Activated B cell treated with CpG ODN at 0.5 μM for 24 hours (primary cell): Measurements from ENCODE around the gene ARHGAP21. TPM values are rescaled to one million over a fixed set of nuclear protein-coding genes. Genes with fewer than 3 reads are reported as not detected.
"Not testable (repeated sequence)": the region's sequence is repeated elsewhere in the genome, so short reads cannot be mapped to it uniquely, and the experiment has no call there.

Source experiments
- ATAC-seq: fragments of 200-7000 bp; cut with Tn5 transposase; one replicate; pipeline ENCODE4 v1.10.0; 2021; ENCODE audit warnings: low read depth, mild to moderate bottlenecking, moderate library complexity
- CTCF ChIA-PET: fragments of 350-600 bp; sonication (Branson Sonifier 250); formaldehyde crosslinking; loops from one replicate; lab custom pipeline; 2021; ENCODE audit warnings: antibody characterized with exemption; lab: Charles Lee
- POLR2A ChIA-PET: fragments of 350-600 bp; sonication (Branson Sonifier 250); formaldehyde crosslinking; loops from one replicate; lab custom pipeline; 2021; ENCODE audit warnings: antibody characterized with exemption; lab: Charles Lee
- DNase-seq: peaks from one replicate; pipeline ENCODE4 v3.0.0; 2022
- H3K27ac Mint-ChIP-seq: one replicate; pipeline ENCODE4 v1.8.0; 2020; ENCODE audit warnings: mixed read lengths
- H3K27me3 Mint-ChIP-seq: one replicate; pipeline ENCODE4 v1.8.0; 2021; ENCODE audit warnings: mixed read lengths
- H3K36me3 Mint-ChIP-seq: one replicate; pipeline ENCODE4 v1.8.0; 2021; ENCODE audit warnings: low read depth, mixed read lengths
- H3K4me1 Mint-ChIP-seq: one replicate; pipeline ENCODE4 v1.8.0; 2021; ENCODE audit warnings: mixed read lengths
- H3K4me3 Mint-ChIP-seq: one replicate; pipeline ENCODE4 v1.8.0; 2020; ENCODE audit warnings: mild to moderate bottlenecking, mixed read lengths
- H3K9me3 Mint-ChIP-seq: one replicate; pipeline ENCODE4 v1.8.0; 2020; ENCODE audit warnings: mixed read lengths
- CTCF ChIP-seq: fragments of 200-600 bp; IDR thresholded peaks from one replicate; pipeline ENCODE4 v1.8.0; 2022; ENCODE audit warnings: antibody characterized with exemption, mild to moderate bottlenecking
- intact Hi-C: fragments of 100-400 bp; cut with micrococcal nuclease; formaldehyde crosslinking; loops from one replicate; pipeline ENCODE4 v1.15.1; 2024
- total RNA-seq: library from RNA; stranded (reverse); gene quantifications from 2 replicates; pipeline ENCODE4 v1.2.3, GENCODE V29; 2022

The ARHGAP21 gene
- total RNA-seq, 1 donor from 2014 or later = 20.8 TPM

- TF ChIP-seq CTCF = no peak
- Mint-ChIP-seq H3K36me3 (no peaks in the 10 kb centered on the region), H3K27me3 (no peaks in the 10 kb centered on the region), H3K4me3 (no peak overlapping the region), H3K27ac (no peak overlapping the region), H3K4me1 (no peaks in the 10 kb centered on the region), H3K9me3 (no peaks in the 10 kb centered on the region)
- intact Hi-C loops = no loop called here
- POLR2A ChIA-PET = no interaction called here
- CTCF ChIA-PET = no interaction called here
- no peak for ATAC-seq
- DNase-seq = no peak
Observed at GRCh38 chr10:24664991-24665390, 58.7 kb downstream of the ARHGAP21 start.

GRCh38 chr10:24661376-24661775, 62.3 kb downstream of the ARHGAP21 start:
- Mint-ChIP-seq H3K9me3 (peaks cover 3% of the 10 kb centered on the region), H3K36me3 (peaks cover 1% of the 10 kb centered on the region), H3K4me1 (no peaks in the 10 kb centered on the region), H3K27ac (no peak overlapping the region), H3K27me3 (no peaks in the 10 kb centered on the region), H3K4me3 (no peak overlapping the region)
- intact Hi-C loops = no loop called here
- DNase-seq (no peak), ATAC-seq (no peak)
- CTCF ChIA-PET = no interaction called here
- no peak for TF ChIP-seq CTCF
- POLR2A ChIA-PET = no interaction called here

GRCh38 chr10:24658319-24658718, 65.4 kb downstream of the ARHGAP21 start:
- ATAC-seq, H3K4me3 Mint-ChIP-seq, CTCF ChIA-PET, H3K27me3 Mint-ChIP-seq, H3K9me3 Mint-ChIP-seq, H3K4me1 Mint-ChIP-seq, DNase-seq, H3K27ac Mint-ChIP-seq, intact Hi-C loops, H3K36me3 Mint-ChIP-seq, POLR2A ChIA-PET: not testable (repeated sequence)

- intact Hi-C loops, ATAC-seq, POLR2A ChIA-PET, H3K9me3 Mint-ChIP-seq, H3K27me3 Mint-ChIP-seq, H3K36me3 Mint-ChIP-seq, H3K4me3 Mint-ChIP-seq, CTCF ChIA-PET, H3K27ac Mint-ChIP-seq, DNase-seq: not testable (repeated sequence)
- H3K4me1 Mint-ChIP-seq = peaks cover 11% of the 10 kb centered on the region
Observed at GRCh38 chr10:24656326-24656725, 67.4 kb downstream of the ARHGAP21 start.

GRCh38 chr10:24652381-24652957, 71.2 kb downstream of the ARHGAP21 start:
- Mint-ChIP-seq H3K4me1 (peaks cover 11% of the 10 kb centered on the region), H3K27ac (peak overlapping the region; percentile 37), H3K27me3 (no peaks in the 10 kb centered on the region), H3K9me3 (peaks cover 2% of the 10 kb centered on the region), H3K4me3 (peak overlapping the region; percentile 5), H3K36me3 (peaks cover 2% of the 10 kb centered on the region)
- CTCF ChIA-PET = no interaction called here
- no peak for TF ChIP-seq CTCF
- intact Hi-C loops = no loop called here
- peak; percentile 47 for ATAC-seq
- DNase-seq = no peak
- POLR2A ChIA-PET = no interaction called here

- H3K27ac Mint-ChIP-seq = peak overlapping the region; percentile 37
- peak overlapping the region; percentile 5 for H3K4me3 Mint-ChIP-seq
- ATAC-seq = no peak
- peaks cover 15% of the 10 kb centered on the region for H3K4me1 Mint-ChIP-seq
- ChIA-PET POLR2A (no interaction called here), CTCF (no interaction called here)
- H3K9me3 Mint-ChIP-seq = peaks cover 2% of the 10 kb centered on the region
- H3K36me3 Mint-ChIP-seq = peaks cover 2% of the 10 kb centered on the region
- intact Hi-C loops = no loop called here
- TF ChIP-seq CTCF = no peak
- H3K27me3 Mint-ChIP-seq = no peaks in the 10 kb centered on the region
- DNase-seq = no peak
Observed at GRCh38 chr10:24651923-24652322, 71.8 kb downstream of the ARHGAP21 start.
